HG03558 (cell line): ENCODE data around the gene RBM12.

ENCODE experiments used
- ATAC-seq: cut with Tn5 transposase; IDR thresholded peaks from one replicate; pipeline ENCODE4 v1.9.1; 2021; ENCODE audit warnings: moderate number of reproducible peaks; ENCODE audit not compliant: unreplicated experiment; ENCODE audit errors: extremely low read depth

The RBM12 gene

GRCh38 chr20:35602851-35603495 is 61.7 kb downstream of the RBM12 start:
- ATAC-seq = no peak

- ATAC-seq = no peak
Observed at GRCh38 chr20:35601990-35602389, 62.7 kb downstream of the RBM12 start.

GRCh38 chr20:35600993-35601973 is 63.4 kb downstream of the RBM12 start:
- no peak for ATAC-seq

- ATAC-seq = no peak
Observed at GRCh38 chr20:35600176-35600992, 64.3 kb downstream of the RBM12 start.

- ATAC-seq = no peak
Observed at GRCh38 chr20:35599776-35600120, 65.0 kb downstream of the RBM12 start.
